Trophoblast cell (in vitro differentiated cells and primary cell): Measurements from ENCODE around the gene ZNF366.

Experiments
- DNase-seq, 2 donors: peaks; one replicate each; pipeline ENCODE4 v3.0.0-alpha.2; 2016
- H2AFZ ChIP-seq: 2 replicates; pipeline ENCODE4 v1.6.1; 2013; ENCODE audit warnings: low read length, moderate library complexity, mild to moderate bottlenecking; ENCODE audit not compliant: insufficient read depth, poor library complexity
- H2AK5ac ChIP-seq: 2 replicates; pipeline ENCODE4 v1.6.1; 2013; ENCODE audit warnings: mild to moderate bottlenecking, low read length
- H2BK120ac ChIP-seq: 2 replicates; pipeline ENCODE4 v1.6.1; 2013; ENCODE audit warnings: low read length, mild to moderate bottlenecking, moderate library complexity; ENCODE audit not compliant: insufficient read depth, poor library complexity
- H2BK12ac ChIP-seq: 2 replicates; pipeline ENCODE4 v1.6.1; 2013; ENCODE audit warnings: mild to moderate bottlenecking, low read length, moderate library complexity
- H2BK5ac ChIP-seq: 2 replicates; pipeline ENCODE4 v1.6.1; 2013; ENCODE audit warnings: low read length, low read depth, moderate library complexity, mild to moderate bottlenecking; ENCODE audit not compliant: poor library complexity
- H3K14ac ChIP-seq: 2 replicates; pipeline ENCODE4 v1.6.1; 2013; ENCODE audit warnings: mild to moderate bottlenecking, low read length
- H3K18ac ChIP-seq: 2 replicates; pipeline ENCODE4 v1.6.1; 2013; ENCODE audit warnings: mild to moderate bottlenecking, low read length
- H3K23ac ChIP-seq: 2 replicates; pipeline ENCODE4 v1.6.1; 2013; ENCODE audit warnings: low read length
- H3K27ac ChIP-seq: 2 replicates; pipeline ENCODE4 v1.5.1; 2013; ENCODE audit warnings: low read depth, mild to moderate bottlenecking, inconsistent platforms, low read length, moderate library complexity
- H3K27me3 ChIP-seq: 2 replicates; pipeline ENCODE4 v1.6.1; 2013; ENCODE audit warnings: inconsistent platforms, mild to moderate bottlenecking, low read length, moderate library complexity; ENCODE audit not compliant: insufficient read depth
- H3K36me3 ChIP-seq, 2 experiments: 1 replicate in 1 of 2; 2 replicates in 1 of 2; pipeline ENCODE4 v1.6.1; 2013; ENCODE audit warnings: low read length in 2 of 2, mild to moderate bottlenecking in 2 of 2, moderate library complexity in 1 of 2; ENCODE audit not compliant: insufficient read depth in 2 of 2, control insufficient read depth in 1 of 2
- H3K4ac ChIP-seq: 2 replicates; pipeline ENCODE4 v1.6.1; 2013; ENCODE audit warnings: low read depth, mild to moderate bottlenecking, low read length, moderate library complexity
- H3K4me1 ChIP-seq, 2 experiments: 1 replicate in 1 of 2; 2 replicates in 1 of 2; pipeline ENCODE4 v1.6.1; 2013; ENCODE audit warnings: low read length in 2 of 2, mild to moderate bottlenecking in 2 of 2, moderate library complexity in 1 of 2; ENCODE audit not compliant: insufficient read depth in 2 of 2, control insufficient read depth in 1 of 2
- H3K4me2 ChIP-seq: 2 replicates; pipeline ENCODE4 v1.6.1; 2013; ENCODE audit warnings: inconsistent platforms, mild to moderate bottlenecking, low read length, moderate library complexity
- H3K4me3 ChIP-seq: 2 replicates; pipeline ENCODE4 v1.5.1; 2013; ENCODE audit warnings: mild to moderate bottlenecking, low read depth, low read length, inconsistent platforms
- H3K79me1 ChIP-seq: one replicate; pipeline ENCODE4 v1.6.1; 2013; ENCODE audit warnings: low read length
- H3K79me2 ChIP-seq: 2 replicates; pipeline ENCODE4 v1.6.1; 2013; ENCODE audit warnings: low read length, mild to moderate bottlenecking; ENCODE audit not compliant: control insufficient read depth, insufficient read depth, poor library complexity
- H3K9ac ChIP-seq: 2 replicates; pipeline ENCODE4 v1.6.1; 2013; ENCODE audit warnings: mild to moderate bottlenecking, low read length
- H3K9me3 ChIP-seq: 2 replicates; pipeline ENCODE4 v1.6.1; 2013; ENCODE audit warnings: low read depth, mild to moderate bottlenecking, control low read depth, inconsistent platforms, low read length; ENCODE audit not compliant: insufficient read depth
- H4K12ac ChIP-seq: 2 replicates; pipeline ENCODE4 v1.6.1; 2013; ENCODE audit warnings: low read depth, mild to moderate bottlenecking, low read length, moderate library complexity
- H4K8ac ChIP-seq: 2 replicates; pipeline ENCODE4 v1.6.1; 2013; ENCODE audit warnings: low read depth, mild to moderate bottlenecking, low read length, moderate library complexity
- H4K91ac ChIP-seq: one replicate; pipeline ENCODE4 v1.6.1; 2013; ENCODE audit warnings: low read depth, mild to moderate bottlenecking, low read length, moderate library complexity
- WGBS: extraction: QIAGEN DNeasy Blood & Tissue Kit; methylation state at CpG from one replicate; pipeline ENCODE4 v1.1.7; 2013; ENCODE audit warnings: missing lambda C conversion rate; ENCODE audit not compliant: insufficient read length, insufficient coverage; ENCODE audit errors: extremely low coverage; 5-methylcytosine and 5-hydroxymethylcytosine counted together

ZNF366 gene

DNA sequence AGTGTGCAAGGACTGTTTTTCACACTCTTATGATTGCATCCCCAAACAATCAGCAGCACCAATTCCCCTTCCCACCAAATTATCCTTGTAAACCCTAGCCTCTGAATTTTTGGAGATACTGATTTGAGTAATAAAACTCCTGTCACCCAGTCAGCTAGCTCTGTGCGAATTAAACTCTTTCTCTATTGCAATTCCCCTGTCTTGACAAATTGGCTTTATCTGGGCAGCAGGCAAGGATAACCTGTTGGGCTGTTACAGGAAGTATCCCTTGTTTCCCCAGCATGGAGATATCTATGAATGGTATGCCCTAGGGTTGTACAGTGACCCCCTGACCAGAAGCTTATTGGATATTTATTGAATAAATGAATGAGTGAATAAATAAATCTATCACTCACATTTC lies 106.3 kb downstream of the ZNF366 start:
- WGBS: no CpG with 5 or more reads among the region's 1 CpG
- no peak overlapping the region for H2BK5ac ChIP-seq
- H3K4me3 ChIP-seq: no peak overlapping the region
- no peak overlapping the region for H2AK5ac ChIP-seq
- H4K8ac ChIP-seq: no peak overlapping the region
- no peak overlapping the region for H2BK12ac ChIP-seq
- no peak overlapping the region for H2AFZ ChIP-seq
- H3K4me1 ChIP-seq: peaks cover 0 to 2% of the 10 kb centered on the region in 2 experiments
- no peak overlapping the region for H2BK120ac ChIP-seq
- H3K9me3 ChIP-seq: no peaks in the 10 kb centered on the region
- no peak overlapping the region for H3K4me2 ChIP-seq
- H4K12ac ChIP-seq: no peak overlapping the region
- H3K36me3 ChIP-seq: no peaks in the 10 kb centered on the region
- no peak overlapping the region for H3K4ac ChIP-seq
- H3K14ac ChIP-seq: no peak overlapping the region
- H3K27ac ChIP-seq: no peak overlapping the region
- H3K79me1 ChIP-seq: peaks cover 2% of the 10 kb centered on the region
- no peak overlapping the region for H3K23ac ChIP-seq
- H3K18ac ChIP-seq: no peak overlapping the region
- H3K27me3 ChIP-seq: no peaks in the 10 kb centered on the region
- no peak overlapping the region for H3K9ac ChIP-seq
- no peak overlapping the region for H4K91ac ChIP-seq
- DNase-seq: no peak
- no peaks in the 10 kb centered on the region for H3K79me2 ChIP-seq

- Histone ChIP-seq H3K9ac (no peak overlapping the region), H3K4me1 (peaks cover 0 to 2% of the 10 kb centered on the region in 2 experiments), H3K4ac (no peak overlapping the region), H3K27me3 (no peaks in the 10 kb centered on the region), H3K27ac (no peak overlapping the region), H2BK5ac (no peak overlapping the region), H3K79me1 (peaks cover 2% of the 10 kb centered on the region), H3K14ac (no peak overlapping the region), H2BK120ac (no peak overlapping the region), H3K9me3 (no peaks in the 10 kb centered on the region), H3K23ac (no peak overlapping the region), H4K8ac (no peak overlapping the region), H2BK12ac (no peak overlapping the region), H2AFZ (no peak overlapping the region), H3K36me3 (no peaks in the 10 kb centered on the region), H4K12ac (no peak overlapping the region), H3K4me3 (no peak overlapping the region), H4K91ac (no peak overlapping the region), H3K18ac (no peak overlapping the region), H3K4me2 (peak overlapping the region; percentile 40), H2AK5ac (no peak overlapping the region), H3K79me2 (no peaks in the 10 kb centered on the region)
- no CpG with 5 or more reads among the region's 6 CpGs for WGBS
- peak in 1 of 2 donors; percentile 35 for DNase-seq
These were observed 109.4 kb downstream of the ZNF366 start for GRCh38 chr5:72397836-72398235.

DNA sequence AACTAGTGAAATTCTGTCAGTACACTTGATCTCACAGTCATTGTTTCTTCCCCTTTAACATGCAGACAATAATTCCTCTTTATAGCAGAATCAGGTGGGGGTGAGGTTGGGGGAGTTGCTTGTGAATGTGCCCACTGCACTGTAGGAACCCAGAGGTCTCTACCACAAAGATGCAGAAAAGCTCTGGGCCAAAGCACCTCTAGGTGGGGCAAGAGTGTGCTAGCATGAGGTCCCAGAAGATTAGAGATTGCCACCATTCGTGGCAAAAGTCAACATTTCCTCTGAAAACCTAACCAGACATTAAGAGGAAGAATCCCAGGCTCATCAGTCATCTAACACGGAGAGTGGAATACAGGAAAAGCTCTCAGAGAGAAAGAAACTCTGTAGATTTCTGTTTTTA lies 112.5 kb downstream of the ZNF366 start:
- no peak overlapping the region for H3K9ac ChIP-seq
- H4K91ac ChIP-seq: no peak overlapping the region
- H3K23ac ChIP-seq: no peak overlapping the region
- H2AFZ ChIP-seq: no peak overlapping the region
- H2BK120ac ChIP-seq: no peak overlapping the region
- H3K18ac ChIP-seq: no peak overlapping the region
- H3K79me2 ChIP-seq: no peaks in the 10 kb centered on the region
- no peak overlapping the region for H2BK12ac ChIP-seq
- no peak overlapping the region for H4K12ac ChIP-seq
- H3K4ac ChIP-seq: no peak overlapping the region
- no peak overlapping the region for H2BK5ac ChIP-seq
- H4K8ac ChIP-seq: no peak overlapping the region
- H3K9me3 ChIP-seq: no peaks in the 10 kb centered on the region
- no peak overlapping the region for H3K27ac ChIP-seq
- peaks cover 0 to 2% of the 10 kb centered on the region in 2 experiments for H3K4me1 ChIP-seq
- H2AK5ac ChIP-seq: no peak overlapping the region
- H3K4me3 ChIP-seq: no peak overlapping the region
- no peaks in the 10 kb centered on the region for H3K27me3 ChIP-seq
- peak in 1 of 2 donors; percentile 77 for DNase-seq
- H3K36me3 ChIP-seq: no peaks in the 10 kb centered on the region
- H3K79me1 ChIP-seq: peaks cover 2% of the 10 kb centered on the region
- H3K14ac ChIP-seq: no peak overlapping the region
- WGBS: no CpG with 5 or more reads among the region's 2 CpGs
- H3K4me2 ChIP-seq: no peak overlapping the region

- Histone ChIP-seq H4K8ac (no peak overlapping the region), H3K9ac (no peak overlapping the region), H2BK12ac (no peak overlapping the region), H4K91ac (no peak overlapping the region), H3K27ac (no peak overlapping the region), H3K14ac (no peak overlapping the region), H3K9me3 (no peaks in the 10 kb centered on the region), H3K4me1 (peaks cover 0 to 1% of the 10 kb centered on the region in 2 experiments), H3K36me3 (no peaks in the 10 kb centered on the region), H3K79me1 (no peaks in the 10 kb centered on the region), H3K4me2 (no peak overlapping the region), H2AK5ac (no peak overlapping the region), H3K79me2 (no peaks in the 10 kb centered on the region), H2AFZ (no peak overlapping the region), H2BK120ac (no peak overlapping the region), H3K18ac (no peak overlapping the region), H3K23ac (no peak overlapping the region), H3K4me3 (no peak overlapping the region), H3K4ac (no peak overlapping the region), H4K12ac (no peak overlapping the region), H2BK5ac (no peak overlapping the region), H3K27me3 (no peaks in the 10 kb centered on the region)
- DNase-seq: no peak
These were observed 114.2 kb downstream of the ZNF366 start for GRCh38 chr5:72393052-72393451.
